H9 (cell line): ENCODE data around the gene DERA. TPM values are rescaled to one million over a fixed set of nuclear protein-coding genes. Genes with fewer than 3 reads are reported as not detected.

Experiments used
- DNase-seq: peaks from one replicate; pipeline ENCODE4 v3.0.0-alpha.2; 2017
- H2AFZ ChIP-seq: one replicate; pipeline ENCODE4 v1.6.1; 2013; ENCODE audit warnings: mild to moderate bottlenecking, low read length, control low read depth, moderate library complexity
- H2AK5ac ChIP-seq: 2 replicates; pipeline ENCODE4 v1.6.1; 2013; ENCODE audit warnings: low read length, control low read depth, mixed read lengths; ENCODE audit not compliant: insufficient read length
- H2BK120ac ChIP-seq: one replicate; pipeline ENCODE4 v1.6.1; 2013; ENCODE audit warnings: low read depth, mild to moderate bottlenecking, low read length, control low read depth, inconsistent platforms; ENCODE audit not compliant: poor library complexity, severe bottlenecking
- H2BK12ac ChIP-seq: 2 replicates; pipeline ENCODE4 v1.6.1; 2013; ENCODE audit warnings: low read length, control low read depth, mixed read lengths, low read depth; ENCODE audit not compliant: insufficient read length
- H2BK15ac ChIP-seq: 2 replicates; pipeline ENCODE4 v1.6.1; 2013; ENCODE audit warnings: low read depth, low read length, control low read depth
- H2BK20ac ChIP-seq: one replicate; pipeline ENCODE4 v1.6.1; 2013; ENCODE audit warnings: low read depth, mild to moderate bottlenecking, low read length, control low read depth, inconsistent platforms; ENCODE audit not compliant: poor library complexity, severe bottlenecking
- H2BK5ac ChIP-seq: 2 replicates; pipeline ENCODE4 v1.6.1; 2013; ENCODE audit warnings: low read length, control low read depth, mixed read lengths; ENCODE audit not compliant: insufficient read length
- H3K14ac ChIP-seq: 2 replicates; pipeline ENCODE4 v1.6.1; 2013; ENCODE audit warnings: low read length, control low read depth; ENCODE audit not compliant: insufficient read depth
- H3K18ac ChIP-seq: 2 replicates; pipeline ENCODE4 v1.6.1; 2013; ENCODE audit warnings: low read depth, mild to moderate bottlenecking, mixed read lengths, low read length, control low read depth; ENCODE audit not compliant: insufficient read length
- H3K23ac ChIP-seq: 2 replicates; pipeline ENCODE4 v1.6.1; 2013; ENCODE audit warnings: low read length, control low read depth, mixed read lengths, low read depth; ENCODE audit not compliant: insufficient read length
- H3K23me2 ChIP-seq: 2 replicates; pipeline ENCODE4 v1.6.1; 2013; ENCODE audit warnings: low read depth, mild to moderate bottlenecking, mixed read lengths, low read length, control low read depth; ENCODE audit not compliant: insufficient read length, poor library complexity, severe bottlenecking
- H3K27ac ChIP-seq: 2 replicates; pipeline ENCODE4 v1.5.1; 2013; ENCODE audit warnings: low read length, control low read depth, mixed read lengths, low read depth; ENCODE audit not compliant: insufficient read length
- H3K27me3 ChIP-seq: 2 replicates; pipeline ENCODE4 v1.6.1; 2013; ENCODE audit warnings: low read length, control low read depth, inconsistent platforms; ENCODE audit not compliant: insufficient read depth
- H3K4ac ChIP-seq: 2 replicates; pipeline ENCODE4 v1.6.1; 2013; ENCODE audit warnings: low read depth, mild to moderate bottlenecking, control low read depth, inconsistent platforms, low read length, moderate library complexity
- H3K4me1 ChIP-seq: 2 replicates; pipeline ENCODE4 v1.6.1; 2013; ENCODE audit warnings: low read length, control low read depth, inconsistent platforms; ENCODE audit not compliant: insufficient read depth
- H3K4me2 ChIP-seq: 2 replicates; pipeline ENCODE4 v1.6.1; 2013; ENCODE audit warnings: low read length, control low read depth, mixed read lengths; ENCODE audit not compliant: insufficient read length, insufficient read depth
- H3K56ac ChIP-seq: 2 replicates; pipeline ENCODE4 v1.6.1; 2013; ENCODE audit warnings: low read depth, mild to moderate bottlenecking, mixed read lengths, low read length, control low read depth; ENCODE audit not compliant: insufficient read length
- H3K79me1 ChIP-seq: 2 replicates; pipeline ENCODE4 v1.6.1; 2013; ENCODE audit warnings: low read depth, mild to moderate bottlenecking, moderate library complexity, low read length, control low read depth, inconsistent platforms; ENCODE audit not compliant: insufficient read depth, poor library complexity, severe bottlenecking
- H3K79me2 ChIP-seq: 2 replicates; pipeline ENCODE4 v1.6.1; 2013; ENCODE audit warnings: low read length, control low read depth, inconsistent platforms; ENCODE audit not compliant: insufficient read depth
- H3K9ac ChIP-seq: 2 replicates; pipeline ENCODE4 v1.6.1; 2013; ENCODE audit warnings: low read length, control low read depth, mixed read lengths; ENCODE audit not compliant: insufficient read length; ENCODE audit errors: extremely low read depth
- H3K9me3 ChIP-seq: one replicate; pipeline ENCODE4 v1.6.1; 2013; ENCODE audit warnings: low read depth, low read length, inconsistent platforms; ENCODE audit not compliant: control insufficient read depth
- H3T11ph ChIP-seq: one replicate; pipeline ENCODE4 v1.6.1; 2013; ENCODE audit warnings: mild to moderate bottlenecking, low read length, control low read depth, inconsistent platforms
- H4K20me1 ChIP-seq: one replicate; pipeline ENCODE4 v1.6.1; 2013; ENCODE audit not compliant: control insufficient read depth, insufficient read length, insufficient read depth
- H4K5ac ChIP-seq: 2 replicates; pipeline ENCODE4 v1.6.1; 2013; ENCODE audit warnings: low read depth, mild to moderate bottlenecking, mixed read lengths, low read length, control low read depth; ENCODE audit not compliant: insufficient read length
- H4K8ac ChIP-seq: replicated peaks from 2 replicates; pipeline ENCODE4 v1.6.1; 2013; ENCODE audit warnings: low read length, control low read depth, mixed read lengths, low read depth; ENCODE audit not compliant: insufficient read length
- H4K91ac ChIP-seq: 2 replicates; pipeline ENCODE4 v1.6.1; 2013; ENCODE audit warnings: low read depth, mild to moderate bottlenecking, moderate library complexity, mixed read lengths, low read length, control low read depth; ENCODE audit not compliant: insufficient read length
- H3K27ac Mint-ChIP-seq, 3 experiments: 2 replicates in 2 of 3; 3 replicates in 1 of 3; pipeline ENCODE4 v1.8.0; 2020 to 2021; ENCODE audit warnings: mixed read lengths in 3 of 3, mild to moderate bottlenecking in 1 of 3, moderate library complexity in 1 of 3
- H3K27me3 Mint-ChIP-seq: 2 replicates; pipeline ENCODE4 v1.8.0; 2021; ENCODE audit warnings: low read depth, mild to moderate bottlenecking, moderate library complexity, mixed read lengths
- H3K36me3 Mint-ChIP-seq, 3 experiments: 2 replicates in 2 of 3; 3 replicates in 1 of 3; pipeline ENCODE4 v1.8.0; 2020 to 2021; ENCODE audit warnings: low read depth in 3 of 3, mixed read lengths in 3 of 3; ENCODE audit not compliant: insufficient read depth in 1 of 3
- H3K4me1 Mint-ChIP-seq, 2 experiments: 2 replicates each; pipeline ENCODE4 v1.8.0; 2020; ENCODE audit warnings: mixed read lengths in 2 of 2
- H3K4me3 Mint-ChIP-seq, 2 experiments: 2 replicates in 1 of 2; 3 replicates in 1 of 2; pipeline ENCODE4 v1.8.0; 2020 to 2021; ENCODE audit warnings: mild to moderate bottlenecking in 2 of 2, mixed read lengths in 2 of 2, moderate library complexity in 1 of 2
- H3K9me3 Mint-ChIP-seq, 2 experiments: 2 replicates in 1 of 2; 3 replicates in 1 of 2; pipeline ENCODE4 v1.8.0; 2020; ENCODE audit warnings: mild to moderate bottlenecking in 2 of 2, mixed read lengths in 2 of 2, moderate library complexity in 1 of 2
- WGBS: extraction: QIAGEN DNeasy Blood & Tissue Kit; methylation state at CpG from one replicate; pipeline ENCODE4 v1.1.7; 2013; ENCODE audit warnings: missing lambda C conversion rate, low lambda C conversion rate, mixed read lengths; ENCODE audit not compliant: insufficient read length; ENCODE audit errors: extremely low coverage; 5-methylcytosine and 5-hydroxymethylcytosine counted together
- total RNA-seq: library from RNA; stranded (reverse); gene quantifications from 2 replicates; pipeline ENCODE4 v1.2.1, GENCODE V29; 2021
- TF ChIP-seq, protein P1 (sequence below): fragments of 200-600 bp; sonication (generic); conservative IDR thresholded peaks from 3 replicates; pipeline ENCODE4 v1.8.0; 2021; ENCODE audit warnings: antibody characterized with exemption, mild to moderate bottlenecking

Gene DERA
- total RNA-seq, 1 experiment from 2014 or later = 20.9 TPM

- Mint-ChIP-seq H3K36me3 (peaks cover 2 to 7% (median 3%) of the 10 kb centered on the region in 3 experiments; a peak in 4 of 7 replicates), H3K4me3 (no peak overlapping the region), H3K9me3 (no peaks in the 10 kb centered on the region), H3K4me1 (peaks cover 4 to 9% of the 10 kb centered on the region in 2 experiments; a peak in 3 of 4 replicates), H3K27me3 (no peaks in the 10 kb centered on the region), H3K27ac (peak overlapping the region in 1 of 3 experiments; percentile 55; a peak in 1 of 7 replicates)
- no peak overlapping the region for H2BK20ac ChIP-seq
- no peak overlapping the region for H3K27ac ChIP-seq
- H2BK15ac ChIP-seq = no peak overlapping the region
- H3K4me1 ChIP-seq = no peaks in the 10 kb centered on the region
- H3K9ac ChIP-seq = no peak overlapping the region
- H2BK12ac ChIP-seq = no peak overlapping the region
- H3K9me3 ChIP-seq = no peaks in the 10 kb centered on the region
- no peak overlapping the region for H3K4me2 ChIP-seq
- no peaks in the 10 kb centered on the region for H3K23me2 ChIP-seq
- H3K79me2 ChIP-seq = no peaks in the 10 kb centered on the region
- H2AK5ac ChIP-seq = no peak overlapping the region
- no peak overlapping the region for H3K4ac ChIP-seq
- no CpG with 5 or more reads among the region's 1 CpG for WGBS
- no peaks in the 10 kb centered on the region for H3K79me1 ChIP-seq
- H3K14ac ChIP-seq = no peak overlapping the region
- no peaks in the 10 kb centered on the region for H3K27me3 ChIP-seq
- no peak overlapping the region for H3T11ph ChIP-seq
- H2AFZ ChIP-seq = no peak overlapping the region
- no peak overlapping the region for H3K18ac ChIP-seq
- no peak overlapping the region for H4K5ac ChIP-seq
- H3K23ac ChIP-seq = no peak overlapping the region
- H2BK120ac ChIP-seq = no peak overlapping the region
- no peak overlapping the region for H4K8ac ChIP-seq
- no peak for DNase-seq
- no peak overlapping the region for H2BK5ac ChIP-seq
- H4K91ac ChIP-seq = no peak overlapping the region
- H4K20me1 ChIP-seq = no peaks in the 10 kb centered on the region
- TF ChIP-seq, protein P1, sequence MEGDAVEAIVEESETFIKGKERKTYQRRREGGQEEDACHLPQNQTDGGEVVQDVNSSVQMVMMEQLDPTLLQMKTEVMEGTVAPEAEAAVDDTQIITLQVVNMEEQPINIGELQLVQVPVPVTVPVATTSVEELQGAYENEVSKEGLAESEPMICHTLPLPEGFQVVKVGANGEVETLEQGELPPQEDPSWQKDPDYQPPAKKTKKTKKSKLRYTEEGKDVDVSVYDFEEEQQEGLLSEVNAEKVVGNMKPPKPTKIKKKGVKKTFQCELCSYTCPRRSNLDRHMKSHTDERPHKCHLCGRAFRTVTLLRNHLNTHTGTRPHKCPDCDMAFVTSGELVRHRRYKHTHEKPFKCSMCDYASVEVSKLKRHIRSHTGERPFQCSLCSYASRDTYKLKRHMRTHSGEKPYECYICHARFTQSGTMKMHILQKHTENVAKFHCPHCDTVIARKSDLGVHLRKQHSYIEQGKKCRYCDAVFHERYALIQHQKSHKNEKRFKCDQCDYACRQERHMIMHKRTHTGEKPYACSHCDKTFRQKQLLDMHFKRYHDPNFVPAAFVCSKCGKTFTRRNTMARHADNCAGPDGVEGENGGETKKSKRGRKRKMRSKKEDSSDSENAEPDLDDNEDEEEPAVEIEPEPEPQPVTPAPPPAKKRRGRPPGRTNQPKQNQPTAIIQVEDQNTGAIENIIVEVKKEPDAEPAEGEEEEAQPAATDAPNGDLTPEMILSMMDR = no peak
- H3K56ac ChIP-seq = no peak overlapping the region
Measured at GRCh38 chr12:15956010-15956409, 44.9 kb downstream of the DERA start.
